Osteoblast (primary cell): ENCODE data around the gene MB. TPM values are rescaled to one million over a fixed set of nuclear protein-coding genes. Genes with fewer than 3 reads are reported as not detected.
A peak's percentile ranks its signal among the peaks of the same experiment; 100 is the strongest.

Experiments
- DNase-seq: peaks from one replicate; pipeline ENCODE4 v3.0.0; 2011; ENCODE audit warnings: low spot score, mixed read lengths; ENCODE audit not compliant: insufficient read length; ENCODE audit errors: missing footprints
- H2AFZ ChIP-seq: 2 replicates; pipeline ENCODE4 v1.6.0; 2011; ENCODE audit warnings: mild to moderate bottlenecking, low read length
- H3K27ac ChIP-seq: 2 replicates; pipeline ENCODE4 v1.5.1; 2011; ENCODE audit warnings: mild to moderate bottlenecking, low read depth, low read length, moderate library complexity
- H3K27me3 ChIP-seq: 2 replicates; pipeline ENCODE4 v1.6.0; 2012; ENCODE audit warnings: mild to moderate bottlenecking, control low read depth, inconsistent platforms, low read length, moderate library complexity; ENCODE audit not compliant: insufficient read depth
- H3K36me3 ChIP-seq: 2 replicates; pipeline ENCODE4 v1.5.1; 2011; ENCODE audit warnings: mild to moderate bottlenecking, low read length, control low read depth, moderate library complexity; ENCODE audit not compliant: insufficient read depth
- H3K4me1 ChIP-seq: 2 replicates; pipeline ENCODE4 v1.5.1; 2011; ENCODE audit warnings: mild to moderate bottlenecking, low read length, control low read depth, moderate library complexity; ENCODE audit not compliant: insufficient read depth
- H3K4me2 ChIP-seq: 2 replicates; pipeline ENCODE4 v1.6.0; 2011; ENCODE audit warnings: mild to moderate bottlenecking, low read length; ENCODE audit not compliant: insufficient read depth
- H3K4me3 ChIP-seq: fragments of 200-600 bp; sonication (generic); 3 replicates; pipeline ENCODE4 v1.5.1; 2012; ENCODE audit warnings: mild to moderate bottlenecking, low read length, inconsistent platforms; ENCODE audit not compliant: insufficient read depth
- H3K79me2 ChIP-seq: 2 replicates; pipeline ENCODE4 v1.6.0; 2012; ENCODE audit warnings: mild to moderate bottlenecking, low read length, control low read depth, inconsistent platforms; ENCODE audit not compliant: insufficient read depth
- H3K9me3 ChIP-seq: 2 replicates; pipeline ENCODE4 v1.5.1; 2011; ENCODE audit warnings: low read depth, low read length, control low read depth
- H4K20me1 ChIP-seq: 2 replicates; pipeline ENCODE4 v1.6.0; 2012; ENCODE audit warnings: mild to moderate bottlenecking, low read length, control low read depth; ENCODE audit not compliant: insufficient read depth
- total RNA-seq: library from RNA; depleted of rRNA; stranded (reverse); fragments of >200 nt; gene quantifications from 2 replicates; pipeline ENCODE4 v1.2.3, GENCODE V29; 2012
- TF ChIP-seq, protein P1 (sequence below): IDR thresholded peaks from 2 replicates; pipeline ENCODE4 v1.5.1; 2011; ENCODE audit warnings: mild to moderate bottlenecking, low read depth, low read length, moderate library complexity; ENCODE audit errors: extremely low read depth

MB gene
- total RNA-seq, 1 donor: 0.36 TPM

GRCh38 chr22:35609261-35609660 is 7.9 kb downstream of the MB start:
- no peak overlapping the region for H2AFZ ChIP-seq
- H3K79me2 ChIP-seq: no peaks in the 10 kb centered on the region
- TF ChIP-seq, protein P1, sequence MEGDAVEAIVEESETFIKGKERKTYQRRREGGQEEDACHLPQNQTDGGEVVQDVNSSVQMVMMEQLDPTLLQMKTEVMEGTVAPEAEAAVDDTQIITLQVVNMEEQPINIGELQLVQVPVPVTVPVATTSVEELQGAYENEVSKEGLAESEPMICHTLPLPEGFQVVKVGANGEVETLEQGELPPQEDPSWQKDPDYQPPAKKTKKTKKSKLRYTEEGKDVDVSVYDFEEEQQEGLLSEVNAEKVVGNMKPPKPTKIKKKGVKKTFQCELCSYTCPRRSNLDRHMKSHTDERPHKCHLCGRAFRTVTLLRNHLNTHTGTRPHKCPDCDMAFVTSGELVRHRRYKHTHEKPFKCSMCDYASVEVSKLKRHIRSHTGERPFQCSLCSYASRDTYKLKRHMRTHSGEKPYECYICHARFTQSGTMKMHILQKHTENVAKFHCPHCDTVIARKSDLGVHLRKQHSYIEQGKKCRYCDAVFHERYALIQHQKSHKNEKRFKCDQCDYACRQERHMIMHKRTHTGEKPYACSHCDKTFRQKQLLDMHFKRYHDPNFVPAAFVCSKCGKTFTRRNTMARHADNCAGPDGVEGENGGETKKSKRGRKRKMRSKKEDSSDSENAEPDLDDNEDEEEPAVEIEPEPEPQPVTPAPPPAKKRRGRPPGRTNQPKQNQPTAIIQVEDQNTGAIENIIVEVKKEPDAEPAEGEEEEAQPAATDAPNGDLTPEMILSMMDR: no peak
- no peak for DNase-seq
- H3K9me3 ChIP-seq: no peaks in the 10 kb centered on the region
- H3K27me3 ChIP-seq: peaks cover 21% of the 10 kb centered on the region
- no peaks in the 10 kb centered on the region for H3K36me3 ChIP-seq
- H3K4me3 ChIP-seq: no peak overlapping the region
- H3K4me1 ChIP-seq: no peaks in the 10 kb centered on the region
- H3K27ac ChIP-seq: no peak overlapping the region
- no peaks in the 10 kb centered on the region for H4K20me1 ChIP-seq
- no peak overlapping the region for H3K4me2 ChIP-seq

DNA sequence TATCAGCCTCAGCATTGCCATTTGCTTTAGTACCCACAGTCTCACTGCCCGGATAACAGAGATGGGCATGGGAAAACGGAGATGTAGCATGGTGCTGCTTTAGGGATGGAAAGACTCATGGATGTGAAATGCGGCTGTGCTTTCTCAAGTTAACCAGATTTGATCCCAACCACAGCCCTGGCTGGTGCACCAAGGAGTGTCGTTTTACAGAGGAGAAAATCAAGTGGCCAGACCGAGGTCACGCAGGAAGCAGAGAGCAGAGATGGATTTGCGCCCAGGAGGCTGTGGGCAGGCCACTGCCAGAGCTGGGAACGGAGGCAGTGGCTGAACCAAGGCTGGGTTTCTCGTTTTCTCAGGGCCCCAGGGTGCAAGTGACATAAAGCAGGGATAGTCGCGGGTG is 9.0 kb downstream of the MB start:
- Histone ChIP-seq H3K27me3 (peaks cover 21% of the 10 kb centered on the region), H4K20me1 (no peaks in the 10 kb centered on the region), H3K9me3 (no peaks in the 10 kb centered on the region), H3K79me2 (no peaks in the 10 kb centered on the region), H3K36me3 (no peaks in the 10 kb centered on the region), H3K27ac (no peak overlapping the region), H3K4me1 (no peaks in the 10 kb centered on the region), H2AFZ (no peak overlapping the region), H3K4me3 (no peak overlapping the region), H3K4me2 (no peak overlapping the region)
- DNase-seq: peak; percentile 89
- TF ChIP-seq, protein P1: no peak

- H3K4me2 ChIP-seq: no peak overlapping the region
- DNase-seq: no peak
- TF ChIP-seq, protein P1: no peak
- no peak overlapping the region for H3K4me3 ChIP-seq
- no peaks in the 10 kb centered on the region for H3K36me3 ChIP-seq
- peaks cover 21% of the 10 kb centered on the region for H3K27me3 ChIP-seq
- no peak overlapping the region for H2AFZ ChIP-seq
- no peaks in the 10 kb centered on the region for H3K9me3 ChIP-seq
- no peaks in the 10 kb centered on the region for H4K20me1 ChIP-seq
- peaks cover 3% of the 10 kb centered on the region for H3K4me1 ChIP-seq
- no peaks in the 10 kb centered on the region for H3K79me2 ChIP-seq
- no peak overlapping the region for H3K27ac ChIP-seq
These were observed 10.2 kb downstream of the MB start for GRCh38 chr22:35606916-35607315.

- Histone ChIP-seq H3K4me1 (peaks cover 3% of the 10 kb centered on the region), H3K36me3 (no peaks in the 10 kb centered on the region), H3K4me2 (no peak overlapping the region), H2AFZ (no peak overlapping the region), H3K9me3 (no peaks in the 10 kb centered on the region), H3K4me3 (no peak overlapping the region), H3K27ac (no peak overlapping the region), H3K27me3 (peaks cover 21% of the 10 kb centered on the region), H3K79me2 (no peaks in the 10 kb centered on the region), H4K20me1 (no peaks in the 10 kb centered on the region)
- TF ChIP-seq, protein P1: no peak
- DNase-seq: peak; percentile 31
These were observed 11.2 kb downstream of the MB start for GRCh38 chr22:35605851-35606481.
